Osteoblast (primary cell): ENCODE measurements around the gene LTO1. TPM values are rescaled to one million over a fixed set of nuclear protein-coding genes. Genes with fewer than 3 reads are reported as not detected.

Experiments
- DNase-seq: peaks from one replicate; pipeline ENCODE4 v3.0.0; 2011; ENCODE audit warnings: low spot score, mixed read lengths; ENCODE audit not compliant: insufficient read length; ENCODE audit errors: missing footprints
- H2AFZ ChIP-seq: 2 replicates; pipeline ENCODE4 v1.6.0; 2011; ENCODE audit warnings: mild to moderate bottlenecking, low read length
- H3K27ac ChIP-seq: 2 replicates; pipeline ENCODE4 v1.5.1; 2011; ENCODE audit warnings: mild to moderate bottlenecking, low read depth, low read length, moderate library complexity
- H3K27me3 ChIP-seq: 2 replicates; pipeline ENCODE4 v1.6.0; 2012; ENCODE audit warnings: mild to moderate bottlenecking, control low read depth, inconsistent platforms, low read length, moderate library complexity; ENCODE audit not compliant: insufficient read depth
- H3K36me3 ChIP-seq: 2 replicates; pipeline ENCODE4 v1.5.1; 2011; ENCODE audit warnings: mild to moderate bottlenecking, low read length, control low read depth, moderate library complexity; ENCODE audit not compliant: insufficient read depth
- H3K4me1 ChIP-seq: 2 replicates; pipeline ENCODE4 v1.5.1; 2011; ENCODE audit warnings: mild to moderate bottlenecking, low read length, control low read depth, moderate library complexity; ENCODE audit not compliant: insufficient read depth
- H3K4me2 ChIP-seq: 2 replicates; pipeline ENCODE4 v1.6.0; 2011; ENCODE audit warnings: mild to moderate bottlenecking, low read length; ENCODE audit not compliant: insufficient read depth
- H3K4me3 ChIP-seq: fragments of 200-600 bp; sonication (generic); 3 replicates; pipeline ENCODE4 v1.5.1; 2012; ENCODE audit warnings: mild to moderate bottlenecking, low read length, inconsistent platforms; ENCODE audit not compliant: insufficient read depth
- H3K79me2 ChIP-seq: 2 replicates; pipeline ENCODE4 v1.6.0; 2012; ENCODE audit warnings: mild to moderate bottlenecking, low read length, control low read depth, inconsistent platforms; ENCODE audit not compliant: insufficient read depth
- H3K9me3 ChIP-seq: 2 replicates; pipeline ENCODE4 v1.5.1; 2011; ENCODE audit warnings: low read depth, low read length, control low read depth
- H4K20me1 ChIP-seq: 2 replicates; pipeline ENCODE4 v1.6.0; 2012; ENCODE audit warnings: mild to moderate bottlenecking, low read length, control low read depth; ENCODE audit not compliant: insufficient read depth
- total RNA-seq: library from RNA; depleted of rRNA; stranded (reverse); fragments of >200 nt; gene quantifications from 2 replicates; pipeline ENCODE4 v1.2.3, GENCODE V29; 2012
- TF ChIP-seq, protein P1 (sequence below): IDR thresholded peaks from 2 replicates; pipeline ENCODE4 v1.5.1; 2011; ENCODE audit warnings: mild to moderate bottlenecking, low read depth, low read length, moderate library complexity; ENCODE audit errors: extremely low read depth

LTO1 gene
- total RNA-seq, 1 donor = 24.6 TPM

DNA sequence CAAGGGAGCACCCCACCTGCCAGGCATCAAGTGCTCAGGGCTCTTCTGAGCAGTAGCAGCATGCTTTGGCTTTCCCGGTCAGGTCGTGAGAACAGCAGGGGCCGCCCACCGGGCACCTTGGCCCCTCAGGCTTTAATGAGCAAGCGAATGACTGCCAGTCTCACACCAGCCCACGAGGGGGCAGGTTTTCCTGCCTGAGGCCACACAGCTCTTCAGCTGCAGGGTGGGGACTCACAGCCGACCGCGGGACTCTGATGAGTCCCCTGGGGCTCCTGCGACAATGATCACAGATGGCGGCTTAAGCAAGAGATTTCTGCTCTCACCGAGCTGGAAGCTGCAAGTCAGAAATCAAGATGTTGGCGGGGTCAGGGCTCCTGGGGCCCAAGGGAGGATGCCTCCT is 43.0 kb upstream of the LTO1 start:
- Histone ChIP-seq H3K4me1 (no peaks in the 10 kb centered on the region), H3K36me3 (no peaks in the 10 kb centered on the region), H3K79me2 (no peaks in the 10 kb centered on the region), H3K9me3 (no peaks in the 10 kb centered on the region), H3K27me3 (peaks cover 54% of the 10 kb centered on the region), H3K4me2 (no peak overlapping the region), H3K4me3 (no peak overlapping the region), H2AFZ (no peak overlapping the region), H3K27ac (no peak overlapping the region), H4K20me1 (no peaks in the 10 kb centered on the region)
- peak; percentile 93 for DNase-seq
- TF ChIP-seq, protein P1, sequence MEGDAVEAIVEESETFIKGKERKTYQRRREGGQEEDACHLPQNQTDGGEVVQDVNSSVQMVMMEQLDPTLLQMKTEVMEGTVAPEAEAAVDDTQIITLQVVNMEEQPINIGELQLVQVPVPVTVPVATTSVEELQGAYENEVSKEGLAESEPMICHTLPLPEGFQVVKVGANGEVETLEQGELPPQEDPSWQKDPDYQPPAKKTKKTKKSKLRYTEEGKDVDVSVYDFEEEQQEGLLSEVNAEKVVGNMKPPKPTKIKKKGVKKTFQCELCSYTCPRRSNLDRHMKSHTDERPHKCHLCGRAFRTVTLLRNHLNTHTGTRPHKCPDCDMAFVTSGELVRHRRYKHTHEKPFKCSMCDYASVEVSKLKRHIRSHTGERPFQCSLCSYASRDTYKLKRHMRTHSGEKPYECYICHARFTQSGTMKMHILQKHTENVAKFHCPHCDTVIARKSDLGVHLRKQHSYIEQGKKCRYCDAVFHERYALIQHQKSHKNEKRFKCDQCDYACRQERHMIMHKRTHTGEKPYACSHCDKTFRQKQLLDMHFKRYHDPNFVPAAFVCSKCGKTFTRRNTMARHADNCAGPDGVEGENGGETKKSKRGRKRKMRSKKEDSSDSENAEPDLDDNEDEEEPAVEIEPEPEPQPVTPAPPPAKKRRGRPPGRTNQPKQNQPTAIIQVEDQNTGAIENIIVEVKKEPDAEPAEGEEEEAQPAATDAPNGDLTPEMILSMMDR = peak; percentile 50

DNA sequence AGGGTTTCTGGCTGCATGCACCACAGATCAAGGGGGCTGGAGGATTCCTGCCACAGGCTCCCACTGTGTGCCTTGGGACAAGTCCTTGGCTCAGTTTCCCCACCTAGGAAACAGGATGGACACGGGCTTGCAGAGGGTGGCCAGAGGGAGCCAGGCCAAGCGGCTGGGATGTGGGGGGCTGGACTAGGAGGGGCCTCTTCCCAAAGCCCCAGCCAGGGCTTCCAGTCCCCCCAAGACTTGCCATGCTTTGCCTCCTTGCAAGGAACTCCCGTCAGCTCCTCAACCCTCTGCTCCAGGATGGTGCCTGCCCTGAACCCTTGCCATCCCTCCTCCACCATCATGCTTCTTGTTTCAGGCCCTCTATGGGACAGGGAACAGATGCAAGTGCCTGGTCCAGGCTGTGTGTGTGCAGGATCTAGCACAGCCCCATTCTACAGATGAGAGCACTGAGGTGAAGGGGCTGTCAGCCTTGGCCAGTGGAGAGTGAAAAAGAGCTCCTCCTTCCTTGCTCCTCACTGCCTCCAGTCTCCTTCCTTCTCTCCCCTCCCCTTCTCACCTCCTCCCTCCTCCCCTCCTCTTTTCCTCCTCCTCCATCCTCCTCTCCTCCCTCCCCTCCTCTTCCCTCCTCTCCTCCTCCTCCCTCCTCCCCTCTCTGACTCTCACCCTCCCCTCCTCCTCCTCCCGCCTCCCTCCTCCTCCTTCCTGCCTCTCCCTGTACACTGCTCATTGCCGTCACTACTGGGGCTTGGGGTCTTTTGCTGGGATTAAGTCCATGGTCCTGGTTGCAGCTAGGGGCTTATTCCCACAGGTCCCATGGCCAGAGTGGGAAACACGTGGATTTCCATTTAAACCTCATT is 42.0 kb upstream of the LTO1 start:
- Histone ChIP-seq H3K27ac (no peak overlapping the region), H3K4me2 (no peak overlapping the region), H3K79me2 (no peaks in the 10 kb centered on the region), H3K36me3 (no peaks in the 10 kb centered on the region), H2AFZ (no peak overlapping the region), H3K27me3 (peaks cover 47% of the 10 kb centered on the region), H4K20me1 (no peaks in the 10 kb centered on the region), H3K4me3 (no peak overlapping the region), H3K4me1 (no peaks in the 10 kb centered on the region), H3K9me3 (no peaks in the 10 kb centered on the region)
- TF ChIP-seq, protein P1 = no peak
- DNase-seq = peak; percentile 45

DNA sequence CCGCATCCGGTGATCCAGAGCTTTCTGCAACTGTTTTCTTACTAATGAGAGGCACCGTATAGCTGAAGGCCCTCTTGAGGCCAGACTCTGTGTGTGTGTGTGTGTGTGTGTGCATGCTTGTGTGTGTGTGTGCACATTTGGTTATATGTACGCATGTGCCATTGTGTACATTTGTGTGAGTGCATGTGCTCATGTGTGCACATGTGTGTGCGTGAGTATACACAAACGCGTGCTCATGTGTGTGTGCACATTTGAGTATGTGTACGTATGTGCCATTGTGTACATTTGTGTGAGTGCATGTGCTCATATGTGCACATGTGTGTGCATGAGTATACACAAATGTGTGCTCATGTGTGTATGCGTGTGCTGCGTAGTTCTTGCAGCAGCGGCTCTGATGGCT is 40.9 kb upstream of the LTO1 start:
- H2AFZ ChIP-seq = no peak overlapping the region
- no peak overlapping the region for H3K27ac ChIP-seq
- H3K9me3 ChIP-seq = no peaks in the 10 kb centered on the region
- no peak overlapping the region for H3K4me3 ChIP-seq
- H3K27me3 ChIP-seq = peaks cover 38% of the 10 kb centered on the region
- no peak overlapping the region for H3K4me2 ChIP-seq
- H3K79me2 ChIP-seq = no peaks in the 10 kb centered on the region
- peak; percentile 73 for DNase-seq
- H4K20me1 ChIP-seq = no peaks in the 10 kb centered on the region
- no peaks in the 10 kb centered on the region for H3K4me1 ChIP-seq
- TF ChIP-seq, protein P1 = no peak
- H3K36me3 ChIP-seq = no peaks in the 10 kb centered on the region

DNA sequence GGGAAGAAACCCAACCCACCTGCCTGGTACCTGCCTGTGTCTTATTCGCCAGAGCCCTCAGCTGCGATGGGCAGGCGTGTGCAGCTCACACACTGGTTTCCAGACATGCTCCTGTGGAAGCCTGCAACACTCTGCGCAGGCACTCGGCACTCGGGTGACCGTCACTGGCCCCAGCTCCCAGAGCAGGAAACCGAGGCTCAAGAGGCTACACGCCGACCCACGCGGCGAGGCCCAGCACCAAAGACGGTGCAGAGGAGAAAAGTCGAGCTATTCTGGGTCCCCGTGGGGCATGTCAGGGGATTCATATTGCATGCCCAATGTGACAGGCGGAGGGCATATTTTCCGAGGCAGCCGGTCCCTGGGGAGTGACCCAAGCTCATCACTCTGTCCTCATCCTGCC is 40.3 kb upstream of the LTO1 start:
- peaks cover 34% of the 10 kb centered on the region for H3K27me3 ChIP-seq
- H2AFZ ChIP-seq = no peak overlapping the region
- H3K79me2 ChIP-seq = no peaks in the 10 kb centered on the region
- DNase-seq = peak; percentile 46
- no peaks in the 10 kb centered on the region for H3K9me3 ChIP-seq
- no peaks in the 10 kb centered on the region for H3K36me3 ChIP-seq
- no peak overlapping the region for H3K4me3 ChIP-seq
- no peak overlapping the region for H3K4me2 ChIP-seq
- TF ChIP-seq, protein P1 = no peak
- no peaks in the 10 kb centered on the region for H3K4me1 ChIP-seq
- H3K27ac ChIP-seq = no peak overlapping the region
- H4K20me1 ChIP-seq = no peaks in the 10 kb centered on the region
